GM19238 (cell line): ENCODE data around the gene PHYHIPL.

Experiments
- DNase-seq: peaks from one replicate; pipeline ENCODE4 v3.0.0; 2011; ENCODE audit warnings: low spot score; ENCODE audit not compliant: insufficient read length

PHYHIPL gene

DNA sequence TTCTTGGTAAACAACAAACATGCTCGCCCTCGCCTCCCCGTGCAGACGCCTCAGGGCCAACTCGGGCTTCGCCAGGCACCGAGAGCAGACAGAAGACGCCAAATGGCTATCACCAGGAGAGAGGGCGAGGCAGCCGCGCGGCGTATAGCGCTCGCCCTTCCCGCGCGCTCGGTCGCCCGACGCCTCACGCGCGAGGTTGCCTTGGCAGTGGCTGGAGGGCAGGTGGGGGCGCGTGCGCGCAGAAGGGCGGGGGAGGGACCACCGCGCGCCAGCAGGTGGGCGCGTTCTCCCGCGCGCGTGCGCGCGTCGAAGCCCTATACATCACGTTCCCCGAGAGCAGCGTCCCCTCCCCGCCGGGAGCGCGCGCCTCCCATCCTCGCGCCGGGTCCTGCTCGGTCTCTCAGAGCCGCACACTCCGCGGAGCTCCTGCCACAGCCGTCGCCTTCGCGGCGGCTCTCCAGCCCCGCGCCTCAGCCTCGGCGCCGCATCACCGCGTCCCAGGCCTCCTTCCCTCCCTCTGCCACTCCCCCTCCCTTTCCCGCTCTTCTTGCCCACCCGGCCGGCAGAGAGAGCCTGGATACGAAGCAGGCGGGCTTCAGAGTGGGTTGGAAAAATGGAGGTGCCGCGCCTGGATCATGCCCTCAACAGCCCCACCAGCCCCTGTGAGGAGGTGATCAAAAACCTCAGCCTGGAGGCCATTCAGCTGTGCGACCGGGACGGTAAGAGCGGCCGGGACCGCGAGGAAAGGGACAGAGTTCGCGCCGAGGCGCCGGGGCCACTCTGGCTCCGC, at the start of gene PHYHIPL:
TSS of gene PHYHIPL (plus strand) at position 403 of the 790 bp plus-strand sequence. CDS start at position 614, 211 bp downstream.
- no peak for DNase-seq

DNA sequence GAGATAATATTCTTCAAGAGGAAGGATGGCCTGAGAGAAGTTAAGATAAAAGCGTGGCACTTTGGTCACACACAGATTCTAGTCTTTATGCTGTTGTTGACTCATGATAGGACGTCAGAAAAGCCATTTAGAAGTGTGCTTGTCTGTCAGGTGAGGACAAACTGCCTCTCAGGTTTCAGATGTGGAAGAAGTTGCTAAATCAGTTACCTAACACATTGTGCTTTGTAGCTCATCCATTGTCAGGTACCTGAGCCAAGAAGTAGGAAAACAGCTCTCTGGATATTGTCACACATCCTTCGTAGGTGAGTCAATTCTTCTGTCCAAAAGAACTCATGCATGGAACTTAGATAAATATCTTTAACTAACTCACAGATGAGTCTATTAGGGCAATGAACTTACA, 49.5 kb upstream of the PHYHIPL start:
- no peak for DNase-seq

DNA sequence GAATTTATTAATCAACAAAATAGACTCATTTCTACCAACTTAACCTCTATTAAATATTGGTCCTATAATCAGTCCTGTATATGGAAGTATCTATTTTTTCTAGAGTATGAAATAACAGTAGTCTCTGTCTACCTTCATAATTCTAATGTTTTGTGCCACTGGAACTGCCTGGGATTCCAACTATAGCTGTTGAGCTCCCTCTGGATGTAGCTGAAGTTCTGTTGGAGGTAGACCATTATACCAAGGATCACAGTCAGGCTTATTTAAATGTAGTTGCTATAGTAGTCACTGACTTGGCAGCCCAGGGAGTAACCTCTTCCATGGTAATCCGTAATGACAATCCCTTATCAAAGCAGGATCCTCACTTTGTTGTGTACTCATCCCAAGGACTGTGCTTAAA, 48.5 kb upstream of the PHYHIPL start:
- no peak for DNase-seq

DNA sequence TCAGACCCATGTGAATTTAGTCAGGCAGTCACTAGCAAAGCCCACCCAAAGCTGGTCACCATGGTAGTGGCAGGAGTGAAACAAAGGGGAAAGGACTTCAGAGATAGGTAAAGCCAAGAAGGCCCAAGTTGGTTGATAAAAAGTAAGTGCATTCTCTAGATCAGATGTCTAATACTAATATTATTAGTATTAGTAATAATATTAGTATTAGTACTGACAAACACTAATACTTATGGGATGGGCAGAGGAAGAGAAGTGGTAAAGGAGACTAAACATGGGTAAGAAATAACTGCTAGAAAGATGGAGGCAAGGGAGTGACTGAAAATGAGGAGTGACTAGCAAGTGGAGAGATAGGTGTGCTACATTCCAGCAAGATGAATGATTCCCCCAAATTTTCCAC, 46.6 kb upstream of the PHYHIPL start:
- no peak for DNase-seq

DNA sequence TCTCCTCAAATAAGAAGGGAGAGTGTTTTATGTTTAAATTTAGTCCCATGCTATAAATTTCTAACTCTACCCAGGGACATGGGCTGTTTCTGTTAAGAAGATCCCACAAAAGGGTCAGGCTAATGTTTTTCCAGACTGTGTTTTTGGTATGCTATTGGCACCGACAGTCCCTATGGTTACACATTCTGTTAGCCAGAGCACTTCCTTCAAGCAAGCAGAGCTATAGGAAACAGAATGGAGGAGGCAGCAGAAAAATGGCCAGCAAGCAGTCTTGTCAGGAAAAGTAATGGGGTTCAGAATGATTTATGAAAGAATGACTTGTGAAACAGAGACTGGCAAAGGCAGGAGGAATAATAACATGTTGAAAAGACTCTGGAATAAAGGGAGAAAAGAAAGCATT, 44.8 kb upstream of the PHYHIPL start:
- DNase-seq: no peak

DNA sequence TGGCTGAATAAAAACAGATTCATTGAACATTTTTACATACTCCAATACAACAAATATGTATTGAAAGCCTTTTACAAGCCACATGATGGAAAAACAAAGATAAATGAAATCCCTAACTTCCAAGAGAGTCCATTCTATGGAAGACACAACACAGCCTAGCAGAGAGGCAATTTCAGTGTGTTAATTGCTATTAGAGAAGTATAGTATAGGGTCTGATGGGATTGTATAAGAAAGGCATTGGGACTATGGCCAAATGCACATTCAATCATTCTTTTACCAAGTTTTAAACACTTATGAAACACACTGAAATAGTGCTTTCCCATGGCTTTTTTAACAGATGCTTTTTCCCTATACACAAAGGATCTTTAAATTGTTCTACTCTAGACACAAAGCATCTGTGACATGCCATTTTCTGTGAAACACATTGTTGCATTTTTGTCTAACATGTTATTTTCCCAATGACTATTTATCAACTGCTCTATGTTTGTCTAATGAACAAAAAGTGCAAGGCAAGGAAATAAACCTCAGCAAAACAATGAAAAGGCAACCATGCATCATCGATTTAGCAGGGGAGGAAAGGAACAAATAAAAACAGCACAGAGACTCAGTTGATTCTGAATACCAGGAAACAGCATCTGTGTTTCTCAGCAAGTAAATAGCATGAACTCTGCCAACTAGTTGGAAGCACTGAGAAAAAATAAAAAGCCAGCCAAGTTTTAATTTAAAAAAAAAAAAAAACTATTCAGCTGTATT, 42.4 kb upstream of the PHYHIPL start:
- DNase-seq: no peak

DNA sequence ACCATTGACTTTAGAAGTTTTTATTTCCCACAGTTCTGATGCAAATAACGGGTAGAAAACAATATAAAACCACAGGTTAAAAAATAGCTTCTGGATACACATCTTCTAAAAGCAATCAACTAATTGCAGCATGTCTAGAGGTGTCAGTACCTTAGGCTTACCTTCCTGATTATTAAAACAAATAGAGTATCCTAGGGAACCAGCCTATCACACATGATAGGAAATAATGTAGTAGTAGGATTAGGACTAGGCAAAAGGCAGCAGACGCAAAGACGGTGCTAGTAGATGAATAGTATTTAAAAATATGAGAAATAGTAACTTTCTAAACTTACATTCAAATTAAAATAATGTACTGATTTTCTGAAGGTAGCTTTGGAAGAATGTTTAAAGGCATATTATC, 41.7 kb upstream of the PHYHIPL start:
- DNase-seq: no peak

DNA sequence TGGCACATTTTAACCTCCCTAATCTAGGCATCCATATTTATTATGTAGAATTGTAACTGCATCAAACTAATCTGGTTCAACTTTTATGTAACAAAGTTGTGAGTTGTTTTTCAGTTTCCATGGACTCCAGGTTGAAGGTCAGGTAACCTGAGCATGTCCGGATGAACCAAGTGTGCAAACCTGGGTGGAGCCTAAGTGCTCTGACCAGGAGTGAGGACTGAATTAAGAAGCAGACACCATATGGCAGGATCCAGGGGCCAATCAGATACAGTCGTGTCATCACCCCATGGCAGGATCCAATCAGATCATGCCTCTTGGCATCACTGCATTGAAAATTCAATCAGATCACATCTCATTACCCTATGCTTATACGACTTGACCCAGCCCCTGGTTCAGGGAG, 41.2 kb upstream of the PHYHIPL start:
- DNase-seq: no peak

DNA sequence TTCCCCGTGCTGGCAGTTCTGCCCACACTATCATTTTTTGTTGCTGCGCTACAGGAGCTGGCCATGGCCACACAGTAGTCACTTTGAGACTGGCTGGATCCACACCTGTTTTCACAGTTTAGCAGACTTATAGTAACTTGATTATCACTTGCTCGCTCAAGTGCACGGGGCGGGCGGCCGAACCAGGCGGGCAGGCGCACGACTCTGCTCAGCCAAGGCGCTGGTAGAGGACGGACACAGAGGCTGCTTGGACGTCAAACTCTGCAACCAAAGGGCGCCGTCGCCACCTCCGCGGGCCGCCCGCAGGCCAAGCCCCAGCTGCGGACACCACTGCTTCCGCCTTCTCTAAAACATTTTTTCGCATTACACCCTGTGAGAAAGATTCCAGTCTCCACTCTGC, 38.4 kb upstream of the PHYHIPL start:
- DNase-seq: no peak

DNA sequence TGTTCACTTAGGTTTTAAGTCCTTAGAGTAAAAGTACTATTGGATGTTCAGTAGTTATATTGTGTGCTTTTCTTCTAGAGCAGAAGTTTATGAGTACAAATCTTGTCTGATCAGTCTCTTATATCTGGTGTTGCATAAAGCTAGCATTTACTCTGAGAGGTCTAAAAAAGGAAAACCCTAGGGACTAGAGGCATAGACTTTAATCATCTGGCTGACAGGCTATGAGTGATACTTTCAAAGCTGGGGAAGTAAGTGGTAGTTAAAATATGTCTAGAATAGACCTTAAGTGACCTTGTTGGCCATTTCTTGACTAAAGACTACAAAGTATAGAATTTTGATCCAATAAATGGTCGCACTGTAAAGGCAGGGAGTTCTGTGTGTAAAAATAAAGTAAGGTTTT, 32.9 kb upstream of the PHYHIPL start:
- DNase-seq: no peak

DNA sequence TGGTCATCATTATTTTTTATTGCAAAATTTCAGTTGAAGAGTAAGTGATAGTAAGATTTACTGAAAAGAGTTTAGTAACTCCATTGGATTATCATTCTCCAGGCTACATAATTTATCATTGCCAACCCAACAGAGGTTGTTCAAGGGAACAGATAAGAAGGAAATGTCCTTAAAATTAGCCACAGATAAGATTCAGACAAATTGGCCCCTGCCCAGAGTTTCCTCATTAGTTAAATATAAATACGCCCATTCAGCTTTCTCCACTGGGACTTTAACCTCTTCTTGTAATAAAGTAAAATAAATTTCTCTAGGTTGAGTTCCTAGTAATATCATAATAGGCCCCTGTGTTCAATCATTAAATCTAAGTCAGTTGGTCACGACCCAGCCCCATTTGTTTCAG, 27.7 kb upstream of the PHYHIPL start:
- DNase-seq: no peak

DNA sequence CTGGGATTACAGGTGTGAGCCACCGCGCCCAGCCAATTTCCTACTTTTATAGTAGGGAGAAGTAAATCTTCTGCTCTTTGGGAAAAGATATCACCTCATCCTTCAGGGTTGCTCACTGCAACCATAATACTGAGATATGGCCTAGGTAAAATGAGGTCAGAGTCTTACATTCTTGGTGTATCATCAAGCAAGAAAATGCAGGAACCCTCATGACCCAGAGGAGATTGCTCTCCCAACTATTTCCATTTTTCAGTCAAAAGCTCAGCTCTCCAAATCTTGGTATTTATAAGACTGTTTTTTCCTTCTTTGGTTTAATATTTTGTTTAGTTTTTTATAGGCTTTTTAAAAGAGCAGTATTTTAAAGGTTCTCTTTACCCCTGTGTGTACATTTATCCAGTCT, 20.9 kb upstream of the PHYHIPL start:
- no peak for DNase-seq

DNA sequence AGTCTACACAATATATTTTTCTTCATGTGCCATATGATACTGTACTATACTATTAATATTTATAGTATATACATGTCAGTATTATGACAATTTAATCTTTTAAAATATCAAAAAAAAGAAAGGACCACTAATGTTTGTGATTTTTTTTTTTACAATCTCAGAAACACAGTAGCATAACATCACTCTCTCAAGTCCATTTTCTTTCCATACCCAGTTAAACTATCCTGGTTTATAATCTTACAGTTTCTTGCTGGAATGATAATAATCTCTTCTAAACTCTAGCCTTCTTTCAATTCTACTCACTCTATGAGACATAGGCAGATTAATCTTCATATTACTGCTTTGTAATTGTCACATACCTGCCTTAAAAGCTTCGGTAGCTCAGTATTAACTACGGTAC, 8.9 kb upstream of the PHYHIPL start:
- DNase-seq: no peak

DNA sequence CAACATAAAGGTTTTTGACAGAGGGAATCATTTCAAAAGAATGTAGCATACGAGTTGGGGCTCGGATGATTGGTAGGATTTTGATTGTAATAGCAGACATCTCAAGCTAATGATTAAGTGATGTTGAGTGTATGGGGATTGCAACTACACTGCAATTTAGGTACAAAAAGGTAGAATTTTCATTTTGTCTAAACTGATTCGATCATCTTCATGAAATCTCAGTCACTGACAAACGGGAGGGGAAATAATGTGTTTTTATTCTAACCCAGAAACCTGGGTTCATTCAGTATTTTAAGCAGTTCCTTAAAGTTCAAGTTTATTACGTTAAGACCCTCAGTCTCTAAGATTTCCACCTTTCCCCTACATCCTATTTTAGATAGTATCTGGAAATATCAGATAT, 3.9 kb upstream of the PHYHIPL start:
- no peak for DNase-seq

DNA sequence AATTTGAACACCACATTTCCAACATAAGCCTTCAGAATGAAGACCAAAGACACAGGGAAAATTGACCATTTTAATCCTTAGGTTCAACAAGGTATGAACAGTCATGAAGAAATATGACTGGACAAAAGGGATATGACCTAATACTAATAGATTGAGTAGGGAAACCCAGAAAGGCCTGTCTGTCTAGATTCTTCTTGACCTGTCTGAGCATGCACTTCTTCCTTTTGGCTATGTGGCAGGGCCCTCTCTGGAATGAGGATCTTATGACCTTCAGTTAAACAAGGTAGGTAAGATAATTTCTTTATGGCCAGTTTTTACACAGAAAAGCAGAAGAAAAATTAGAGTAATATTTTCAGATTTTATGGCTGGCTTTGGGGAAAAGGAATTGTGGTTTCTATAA, 3.0 kb upstream of the PHYHIPL start:
- no peak for DNase-seq

DNA sequence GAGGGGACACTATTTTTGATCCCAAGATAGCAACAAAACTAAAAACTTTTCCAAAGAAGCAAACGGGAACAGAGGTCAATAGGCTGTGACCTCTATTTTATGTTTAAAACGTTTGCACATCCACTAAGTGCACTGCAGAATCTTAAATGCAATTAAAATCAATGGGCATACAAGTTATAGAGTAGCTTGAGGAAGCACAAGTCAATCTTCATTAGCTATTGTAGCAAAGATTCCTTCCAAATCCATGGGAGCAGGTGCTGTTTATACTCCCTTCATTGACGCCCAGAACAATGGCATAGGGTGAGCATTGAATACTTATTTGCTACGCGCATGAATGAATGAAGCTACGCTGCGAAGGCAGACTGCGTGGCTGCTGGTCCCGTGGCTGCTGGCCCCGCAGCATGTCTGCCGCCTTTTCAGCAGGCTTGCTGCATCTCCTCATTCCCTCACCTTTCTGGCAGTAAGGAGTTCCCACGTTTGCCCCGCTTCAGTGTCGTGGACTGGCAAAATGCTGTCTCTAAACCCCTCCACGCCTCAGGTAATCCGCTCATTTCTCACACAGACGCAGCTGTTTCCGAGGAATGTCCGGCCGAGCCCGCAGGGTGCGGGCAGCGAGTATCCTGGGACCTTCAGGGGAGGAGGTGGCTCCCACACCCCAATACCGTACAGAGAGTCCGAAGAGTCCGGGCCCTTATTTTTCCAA, 754 bp upstream of the PHYHIPL start:
- DNase-seq: no peak

DNA sequence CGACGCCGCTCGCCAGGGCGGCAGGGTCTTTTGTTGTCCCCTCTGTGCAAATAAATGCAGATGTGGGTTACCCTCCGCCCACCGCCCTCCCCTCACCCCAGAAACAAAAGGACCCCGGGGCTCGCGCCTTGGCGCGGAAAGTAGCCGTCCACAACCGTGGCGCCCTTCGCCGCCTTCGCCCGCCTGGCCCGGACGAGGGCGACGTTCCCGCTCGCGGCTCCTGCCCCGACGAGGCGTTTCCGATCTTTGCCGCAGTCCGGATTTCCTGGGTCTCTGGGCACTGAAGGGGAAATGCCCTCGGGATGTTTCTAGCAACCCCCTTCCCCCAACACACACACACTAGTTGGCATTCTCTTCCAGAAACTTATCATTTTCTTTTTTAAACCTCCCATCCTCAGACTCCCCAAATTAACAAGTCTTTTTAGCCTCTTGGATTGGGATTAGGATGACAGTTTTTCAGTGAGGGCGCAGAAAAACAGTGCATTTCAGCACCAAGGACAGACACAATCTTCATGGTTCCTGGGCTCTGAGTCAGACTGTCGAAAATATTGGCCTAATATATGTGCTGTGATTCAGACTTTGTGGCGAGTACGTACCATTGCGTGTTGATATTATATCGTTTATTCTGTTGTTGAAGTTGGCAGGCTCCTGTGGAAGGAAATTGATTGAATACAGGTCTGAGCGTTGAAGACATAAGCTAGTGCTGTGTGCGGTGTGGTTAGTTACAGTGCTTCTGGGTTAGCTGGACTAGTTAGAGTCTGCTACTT, 771 bp downstream of the PHYHIPL start:
- DNase-seq: no peak

DNA sequence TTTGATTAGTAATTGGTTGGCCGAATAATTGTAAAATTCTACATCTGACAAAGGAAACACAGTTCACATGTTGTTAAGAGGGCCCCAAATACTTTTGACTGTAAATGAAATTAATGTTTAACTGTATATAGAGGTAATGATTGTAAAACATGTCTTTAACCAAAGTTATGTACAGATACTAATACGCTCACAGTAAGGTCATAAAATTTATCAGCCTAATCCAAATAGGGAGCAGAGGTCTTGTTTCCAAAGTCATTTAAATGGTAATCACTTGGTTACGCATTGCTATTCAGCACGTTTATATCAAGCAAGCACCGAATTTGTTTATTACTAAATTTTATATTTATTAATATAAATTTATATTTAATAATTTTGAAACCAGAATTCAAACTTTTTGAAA, 1.4 kb downstream of the PHYHIPL start:
- DNase-seq: no peak

DNA sequence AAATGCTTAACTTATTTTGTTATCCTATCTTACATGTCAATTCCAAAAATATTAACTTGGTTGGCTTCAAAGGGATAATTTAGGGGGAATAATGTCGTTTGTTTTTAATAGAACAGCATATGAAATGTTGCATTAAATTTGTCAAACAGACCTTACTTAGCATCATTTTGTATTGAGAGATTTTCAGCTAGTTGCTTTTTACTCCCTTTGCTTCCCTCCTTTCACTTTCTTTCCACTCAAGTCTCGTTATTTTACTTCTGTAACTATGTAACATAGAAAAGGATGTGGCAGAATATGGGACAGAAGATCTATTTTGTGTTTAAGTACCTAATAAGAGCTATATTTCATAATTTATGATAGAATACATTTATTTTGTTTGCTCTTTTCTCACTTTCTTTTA, 2.6 kb downstream of the PHYHIPL start:
- no peak for DNase-seq

DNA sequence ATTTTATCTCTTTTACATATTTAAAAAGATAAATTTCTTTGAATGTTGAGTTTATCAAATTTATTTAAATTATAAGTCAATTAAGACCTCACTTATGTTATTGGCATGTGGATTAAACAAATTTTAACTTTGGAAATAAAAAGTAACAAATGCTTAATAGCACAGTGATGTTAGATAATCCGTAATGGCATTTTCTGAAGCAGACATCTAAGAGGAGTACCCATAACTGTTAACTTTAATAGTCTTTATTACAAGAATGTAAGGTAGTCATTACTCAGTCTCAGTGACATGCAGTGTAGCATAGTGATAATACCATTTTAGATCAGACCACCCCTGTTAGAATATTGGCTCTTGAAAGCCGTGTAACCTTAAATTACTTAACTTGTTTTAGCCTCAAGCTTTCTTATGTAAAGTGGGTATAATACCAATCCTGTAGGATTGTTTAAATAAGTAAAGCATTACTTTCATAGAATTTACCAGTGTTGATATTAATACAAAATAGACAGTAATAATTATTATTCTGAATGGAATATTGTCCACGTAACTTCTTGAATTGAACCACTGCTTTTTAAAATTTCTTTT, 4.3 kb downstream of the PHYHIPL start:
- DNase-seq: no peak

DNA sequence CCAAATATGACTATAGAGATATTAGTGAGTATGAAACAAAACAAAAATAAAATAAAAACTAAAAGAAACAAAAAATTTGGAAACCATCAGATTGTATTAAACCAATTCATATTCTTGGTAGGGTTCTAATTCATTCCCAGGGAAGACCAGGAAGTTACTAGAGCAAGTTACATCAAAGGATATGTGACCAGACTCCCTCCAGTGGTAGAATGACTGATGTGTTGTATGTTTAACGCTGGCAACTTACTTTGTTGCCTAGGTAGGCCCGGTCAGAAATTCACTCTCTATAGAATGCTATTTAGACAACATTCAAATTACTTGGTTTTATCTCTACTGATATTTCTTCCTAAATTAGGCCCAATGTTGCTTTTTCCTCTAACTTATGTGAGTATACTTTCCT, 5.2 kb downstream of the PHYHIPL start:
- DNase-seq: no peak
